ENCODE data around the gene APOBEC3F.
"Not testable (repeated sequence)": the region's sequence is repeated elsewhere in the genome, so short reads cannot be mapped to it uniquely, and the experiment has no call there.

GRCh38 chr22:39040155-39040537, 518 bp upstream of the APOBEC3F start:
- not testable (repeated sequence) for TF ChIP-seq SIN3A (IDR thresholded peaks at IDR 0.05; ENCODE audit: low read depth, low read length); ZBTB40 (IDR thresholded peaks at IDR 0.05; ENCODE audit: borderline replicate concordance); MAX (IDR thresholded peaks at IDR 0.05; ENCODE audit: low read depth, low read length); EZH2 (IDR thresholded peaks at IDR 0.05; ENCODE audit: borderline replicate concordance, control insufficient read depth, low read depth, low read length); JUND (IDR thresholded peaks at IDR 0.05; ENCODE audit: low read depth, low read length); YY1 (IDR thresholded peaks at IDR 0.05; ENCODE audit: low read depth, low read length)
